ENCODE data around the gene HMG20B.

DNA sequence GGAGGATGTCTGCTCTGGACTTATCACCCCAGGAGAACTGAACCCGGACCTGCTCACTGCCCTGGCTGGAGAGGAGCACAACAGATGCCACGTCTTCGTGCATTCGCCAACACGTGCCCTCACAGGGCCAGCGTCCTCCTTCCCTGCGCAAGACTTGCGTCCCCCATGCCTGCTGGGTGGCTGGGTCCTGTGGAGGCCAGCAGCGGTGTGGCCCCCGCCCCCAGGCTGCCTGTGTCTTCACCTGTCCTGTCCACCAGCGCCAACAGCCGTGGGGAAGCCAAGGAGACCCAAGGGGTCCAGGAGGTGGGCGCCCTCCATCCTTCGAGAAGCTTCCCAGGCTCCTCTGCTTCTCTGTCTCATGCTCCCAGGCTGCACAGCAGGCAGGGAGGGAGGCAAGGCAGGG is 37.2 kb upstream of the HMG20B start:
- TF ChIP-seq TOX (CRISPR knock-in tag; IDR thresholded peaks at IDR 0.05; ENCODE audit: borderline replicate concordance) (no peak), ISL1 (CRISPR knock-in tag; IDR thresholded peaks at IDR 0.05) (no peak)
- TF ChIP-seq, protein P1, sequence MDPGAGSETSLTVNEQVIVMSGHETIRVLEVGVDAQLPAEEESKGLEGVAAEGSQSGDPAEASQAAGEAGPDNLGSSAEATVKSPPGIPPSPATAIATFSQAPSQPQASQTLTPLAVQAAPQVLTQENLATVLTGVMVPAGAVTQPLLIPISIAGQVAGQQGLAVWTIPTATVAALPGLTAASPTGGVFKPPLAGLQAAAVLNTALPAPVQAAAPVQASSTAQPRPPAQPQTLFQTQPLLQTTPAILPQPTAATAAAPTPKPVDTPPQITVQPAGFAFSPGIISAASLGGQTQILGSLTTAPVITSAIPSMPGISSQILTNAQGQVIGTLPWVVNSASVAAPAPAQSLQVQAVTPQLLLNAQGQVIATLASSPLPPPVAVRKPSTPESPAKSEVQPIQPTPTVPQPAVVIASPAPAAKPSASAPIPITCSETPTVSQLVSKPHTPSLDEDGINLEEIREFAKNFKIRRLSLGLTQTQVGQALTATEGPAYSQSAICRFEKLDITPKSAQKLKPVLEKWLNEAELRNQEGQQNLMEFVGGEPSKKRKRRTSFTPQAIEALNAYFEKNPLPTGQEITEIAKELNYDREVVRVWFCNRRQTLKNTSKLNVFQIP (CRISPR knock-in tag; IDR thresholded peaks at IDR 0.05; ENCODE audit: borderline replicate concordance, low read depth) = no peak

Measured in SK-N-SH treated with all-trans-retinoic acid at 6 μM for 48 hours (cell line).